ENCODE measurements around the gene SGCE.
A peak's percentile ranks its signal among the peaks of the same experiment; 100 is the strongest.
"Not testable (repeated sequence)": the region's sequence is repeated elsewhere in the genome, so short reads cannot be mapped to it uniquely, and the experiment has no call there.

The SGCE gene

GRCh38 chr7:94655848-94656657 lies at the start of gene SGCE:
Gene SGCE, minus strand, starts transcription at chr7:94656133. Its CDS starts 35 bp downstream, at chr7:94656098.
- Histone ChIP-seq H3K4me3 (ENCODE audit: low read length) (peak within 1 kb of the TSS; percentile 88), H3K4me1 (ENCODE audit: control insufficient read depth, insufficient read depth, low read length) (no peaks in the 10 kb centered on the region), H3K27ac (ENCODE audit: low read length) (no peak within 1 kb of the TSS), H3K9me3 (ENCODE audit: control insufficient read depth, insufficient read depth, low read length) (no peaks in the 10 kb centered on the region), H3K36me3 (ENCODE audit: control insufficient read depth, insufficient read depth, low read length) (no peaks in the 10 kb centered on the region), H3K27me3 (ENCODE audit: control insufficient read depth, insufficient read depth, low read length) (no peaks in the 10 kb centered on the region)
- DNase-seq (ENCODE audit: low read depth, low spot score) = peak; percentile 63
- WGBS (ENCODE audit: insufficient coverage, insufficient read length) = no CpG with 5 or more reads among the region's 63 CpGs

- H3K4me3 ChIP-seq (ENCODE audit: low read length); H3K27ac ChIP-seq (ENCODE audit: low read length); H3K4me1 ChIP-seq (ENCODE audit: control insufficient read depth, insufficient read depth, low read length); H3K9me3 ChIP-seq (ENCODE audit: control insufficient read depth, insufficient read depth, low read length); H3K27me3 ChIP-seq (ENCODE audit: control insufficient read depth, insufficient read depth, low read length); H3K36me3 ChIP-seq (ENCODE audit: control insufficient read depth, insufficient read depth, low read length); DNase-seq (ENCODE audit: low read depth, low spot score): not testable (repeated sequence)
- no CpG with 5 or more reads among the region's 39 CpGs for WGBS (ENCODE audit: insufficient coverage, insufficient read length)
Observed at GRCh38 chr7:94705155-94706021, 49.5 kb upstream of the SGCE start.

GRCh38 chr7:94701555-94701973 lies 45.6 kb upstream of the SGCE start:
- Histone ChIP-seq H3K27me3 (ENCODE audit: control insufficient read depth, insufficient read depth, low read length) (no peaks in the 10 kb centered on the region), H3K9me3 (ENCODE audit: control insufficient read depth, insufficient read depth, low read length) (no peaks in the 10 kb centered on the region), H3K4me3 (ENCODE audit: low read length) (no peak overlapping the region), H3K4me1 (ENCODE audit: control insufficient read depth, insufficient read depth, low read length) (no peaks in the 10 kb centered on the region; the same call in 1 of the 2 replicates), H3K27ac (ENCODE audit: low read length) (no peak overlapping the region), H3K36me3 (ENCODE audit: control insufficient read depth, insufficient read depth, low read length) (no peaks in the 10 kb centered on the region)
- DNase-seq (ENCODE audit: low read depth, low spot score) = peak; percentile 27
- WGBS (ENCODE audit: insufficient coverage, insufficient read length) = no CpG with 5 or more reads among the region's 1 CpG

DNA sequence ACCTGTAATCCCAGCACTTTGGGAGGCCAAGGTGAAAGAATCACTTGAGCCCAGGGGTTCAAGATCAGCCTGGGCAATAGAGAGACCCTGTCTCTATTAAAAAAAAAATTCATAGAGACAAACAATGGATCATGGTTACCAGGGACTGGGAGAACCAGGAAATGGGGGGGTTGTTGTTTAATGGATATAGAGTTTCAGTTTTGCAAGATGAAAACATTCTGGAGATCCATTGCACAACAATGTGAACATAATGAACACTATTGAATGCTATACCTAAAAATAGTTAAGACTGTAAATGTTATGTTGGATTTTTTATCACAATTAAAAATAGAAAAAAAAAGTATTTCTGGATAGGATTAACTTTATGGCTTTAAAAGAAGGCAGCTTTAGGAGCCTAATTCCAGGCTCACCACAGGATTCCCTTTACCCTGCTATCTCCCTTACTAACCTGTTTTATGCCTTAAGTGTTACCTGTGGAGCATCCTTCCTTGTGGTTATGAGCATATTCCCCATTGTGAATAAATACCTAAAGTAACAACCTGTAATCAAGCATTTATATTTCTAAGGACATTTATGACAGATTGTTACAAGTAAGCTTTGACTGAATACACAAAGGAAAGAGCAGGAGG lies 45.1 kb upstream of the SGCE start:
- Histone ChIP-seq H3K27me3 (ENCODE audit: control insufficient read depth, insufficient read depth, low read length) (no peaks in the 10 kb centered on the region), H3K9me3 (ENCODE audit: control insufficient read depth, insufficient read depth, low read length) (no peaks in the 10 kb centered on the region), H3K36me3 (ENCODE audit: control insufficient read depth, insufficient read depth, low read length) (no peaks in the 10 kb centered on the region), H3K4me1 (ENCODE audit: control insufficient read depth, insufficient read depth, low read length) (no peaks in the 10 kb centered on the region; the same call in 1 of the 2 replicates), H3K4me3 (ENCODE audit: low read length) (no peak overlapping the region), H3K27ac (ENCODE audit: low read length) (no peak overlapping the region)
- no peak for DNase-seq (ENCODE audit: low read depth, low spot score)

- no peak for DNase-seq (ENCODE audit: low read depth, low spot score)
- WGBS (ENCODE audit: insufficient coverage, insufficient read length) = no CpG with 5 or more reads among the region's 2 CpGs
- no peaks in the 10 kb centered on the region for H3K9me3 ChIP-seq (ENCODE audit: control insufficient read depth, insufficient read depth, low read length)
- H3K27me3 ChIP-seq (ENCODE audit: control insufficient read depth, insufficient read depth, low read length) = no peaks in the 10 kb centered on the region
- H3K4me3 ChIP-seq (ENCODE audit: low read length) = no peak overlapping the region
- H3K36me3 ChIP-seq (ENCODE audit: control insufficient read depth, insufficient read depth, low read length) = no peaks in the 10 kb centered on the region
- H3K4me1 ChIP-seq (ENCODE audit: control insufficient read depth, insufficient read depth, low read length) = no peaks in the 10 kb centered on the region; the same call in 1 of the 2 replicates
- H3K27ac ChIP-seq (ENCODE audit: low read length) = no peak overlapping the region
Observed at GRCh38 chr7:94698275-94698674, 42.3 kb upstream of the SGCE start.

DNA sequence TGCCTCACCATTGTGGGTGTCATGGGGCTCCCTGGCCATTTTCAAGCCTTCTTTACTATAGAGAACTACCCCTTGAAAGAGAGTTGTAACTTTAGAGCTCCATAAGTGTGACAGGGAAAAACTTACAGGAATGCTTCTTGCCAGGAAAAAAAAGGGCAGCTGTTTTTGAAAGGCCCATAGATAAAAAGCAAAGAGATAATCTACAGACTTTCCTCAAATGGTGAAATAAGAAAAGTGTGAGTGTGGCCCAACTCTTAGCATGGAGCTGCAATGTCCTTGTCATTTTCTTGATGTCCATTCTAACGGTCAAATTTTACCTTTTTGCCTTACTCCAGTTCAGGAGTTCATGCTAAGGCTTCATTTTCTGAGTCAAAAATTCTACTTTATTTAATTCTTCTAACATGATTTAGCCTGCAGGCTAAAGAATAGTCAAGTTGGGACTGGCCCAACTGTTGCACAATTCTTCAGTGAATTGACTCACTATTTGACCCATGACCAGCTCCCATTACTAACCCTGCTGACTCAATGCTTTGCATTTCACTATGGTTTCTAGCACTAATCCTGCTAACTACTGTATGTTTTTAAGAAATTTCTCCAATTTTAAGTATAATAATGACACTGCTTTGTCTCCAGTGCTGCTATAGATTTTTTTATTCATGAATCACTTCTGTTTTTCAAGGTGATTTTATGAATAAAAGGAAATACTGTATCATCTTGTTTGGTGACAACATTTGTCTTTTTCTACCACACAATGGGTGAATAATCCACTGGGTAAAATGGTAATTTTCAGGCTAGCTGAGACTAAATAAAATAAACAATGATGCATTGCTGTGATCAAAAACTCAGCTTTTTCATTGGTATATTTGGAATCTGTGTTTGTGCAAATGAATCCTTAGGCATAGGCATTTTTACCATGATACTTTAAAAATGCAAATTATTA lies 41.4 kb upstream of the SGCE start:
- no CpG with 5 or more reads among the region's 1 CpG for WGBS (ENCODE audit: insufficient coverage, insufficient read length)
- H3K27ac ChIP-seq (ENCODE audit: low read length) = no peak overlapping the region
- no peak for DNase-seq (ENCODE audit: low read depth, low spot score)
- H3K4me1 ChIP-seq (ENCODE audit: control insufficient read depth, insufficient read depth, low read length) = no peaks in the 10 kb centered on the region; the same call in 1 of the 2 replicates
- no peaks in the 10 kb centered on the region for H3K36me3 ChIP-seq (ENCODE audit: control insufficient read depth, insufficient read depth, low read length)
- no peaks in the 10 kb centered on the region for H3K27me3 ChIP-seq (ENCODE audit: control insufficient read depth, insufficient read depth, low read length)
- H3K4me3 ChIP-seq (ENCODE audit: low read length) = no peak overlapping the region
- H3K9me3 ChIP-seq (ENCODE audit: control insufficient read depth, insufficient read depth, low read length) = no peaks in the 10 kb centered on the region

- Histone ChIP-seq H3K4me3 (ENCODE audit: low read length) (no peak overlapping the region), H3K9me3 (ENCODE audit: control insufficient read depth, insufficient read depth, low read length) (no peaks in the 10 kb centered on the region), H3K4me1 (ENCODE audit: control insufficient read depth, insufficient read depth, low read length) (no peaks in the 10 kb centered on the region), H3K27ac (ENCODE audit: low read length) (no peak overlapping the region), H3K27me3 (ENCODE audit: control insufficient read depth, insufficient read depth, low read length) (no peaks in the 10 kb centered on the region), H3K36me3 (ENCODE audit: control insufficient read depth, insufficient read depth, low read length) (no peaks in the 10 kb centered on the region)
- DNase-seq (ENCODE audit: low read depth, low spot score) = no peak
- WGBS (ENCODE audit: insufficient coverage, insufficient read length) = no CpG with 5 or more reads among the region's 2 CpGs
Observed at GRCh38 chr7:94687810-94688209, 31.9 kb upstream of the SGCE start.

DNA sequence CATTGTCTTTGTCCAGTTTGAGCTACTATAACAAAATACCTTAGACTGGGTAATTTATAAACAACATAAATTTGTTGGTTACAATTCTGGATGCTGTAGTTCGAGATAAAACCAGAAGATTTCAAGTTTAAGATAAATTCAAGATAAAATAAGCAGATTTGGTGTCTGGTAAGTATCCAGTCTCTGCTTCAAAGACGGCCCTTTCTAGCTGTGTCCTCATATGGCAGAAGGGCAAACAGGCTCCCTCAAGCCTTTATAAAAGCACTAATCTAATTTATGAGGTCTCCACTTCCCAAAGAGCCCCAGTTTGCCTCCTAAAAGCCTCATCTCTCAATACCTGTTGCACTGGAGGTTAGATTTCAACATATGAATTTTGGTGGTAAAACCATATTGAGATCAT lies 31.1 kb upstream of the SGCE start:
- Histone ChIP-seq H3K9me3 (ENCODE audit: control insufficient read depth, insufficient read depth, low read length) (no peaks in the 10 kb centered on the region), H3K36me3 (ENCODE audit: control insufficient read depth, insufficient read depth, low read length) (no peaks in the 10 kb centered on the region), H3K27me3 (ENCODE audit: control insufficient read depth, insufficient read depth, low read length) (no peaks in the 10 kb centered on the region), H3K4me3 (ENCODE audit: low read length) (no peak overlapping the region), H3K4me1 (ENCODE audit: control insufficient read depth, insufficient read depth, low read length) (no peaks in the 10 kb centered on the region), H3K27ac (ENCODE audit: low read length) (no peak overlapping the region)
- no peak for DNase-seq (ENCODE audit: low read depth, low spot score)
- WGBS (ENCODE audit: insufficient coverage, insufficient read length) = no CpG with 5 or more reads among the region's 2 CpGs

GRCh38 chr7:94683066-94683465 lies 27.1 kb upstream of the SGCE start:
- no CpG with 5 or more reads among the region's 1 CpG for WGBS (ENCODE audit: insufficient coverage, insufficient read length)
- H3K27me3 ChIP-seq (ENCODE audit: control insufficient read depth, insufficient read depth, low read length) = no peaks in the 10 kb centered on the region
- no peaks in the 10 kb centered on the region for H3K36me3 ChIP-seq (ENCODE audit: control insufficient read depth, insufficient read depth, low read length)
- no peak for DNase-seq (ENCODE audit: low read depth, low spot score)
- H3K27ac ChIP-seq (ENCODE audit: low read length) = no peak overlapping the region
- H3K9me3 ChIP-seq (ENCODE audit: control insufficient read depth, insufficient read depth, low read length) = no peaks in the 10 kb centered on the region
- H3K4me1 ChIP-seq (ENCODE audit: control insufficient read depth, insufficient read depth, low read length) = no peaks in the 10 kb centered on the region
- no peak overlapping the region for H3K4me3 ChIP-seq (ENCODE audit: low read length)

All from iPS DF 6.9 (cell line).